ENCODE results near the gene TMOD3. TPM values are rescaled to one million over a fixed set of nuclear protein-coding genes. Genes with fewer than 3 reads are reported as not detected.

The TMOD3 gene
- total and polyA plus RNA-seq, 2 donors (not counting 3 experiments of a cell fraction or from before 2014, with no cell fraction given), result 10.4 to 64.3 TPM

DNA sequence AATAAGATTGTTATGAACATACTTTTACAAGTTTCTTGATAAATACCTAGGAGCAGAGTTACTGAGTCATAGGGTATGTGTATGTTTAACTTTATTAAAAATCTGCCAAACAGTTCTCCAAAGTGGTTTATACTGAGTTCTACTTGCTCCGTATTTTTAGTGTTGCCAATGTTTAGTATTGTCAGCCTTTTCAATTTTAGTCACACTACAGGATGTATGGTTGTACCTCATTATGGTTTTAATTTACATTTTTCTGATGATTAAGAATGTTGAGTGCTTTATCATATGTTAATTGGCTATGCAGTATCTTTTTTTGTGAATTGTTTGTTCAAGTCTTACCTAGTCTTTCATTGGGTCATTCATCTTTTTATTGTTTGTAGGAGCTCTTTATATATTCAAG lies 4.3 kb downstream of the TMOD3 start:
- H3K9me3 ChIP-seq (replicated peaks; ENCODE audit: control insufficient read depth, insufficient read depth, low read length), result no peaks in the 10 kb centered on the region
- CTCF ChIA-PET, result interaction anchor here (1.4 to 1.7 kb wide), 2 partner anchors 10 to 55 kb away, joined by 5 read pairs; no protein-coding TSS in a partner anchor
- no TSS peak for BruUV-seq (replicated peaks)
- POLR2A ChIA-PET, result no interaction called here
- no peak for DNase-seq (ENCODE audit: low read depth, low spot score)
- H3K9me1 ChIP-seq (replicated peaks; ENCODE audit: control insufficient read depth, extremely low read depth, insufficient read depth, low read length), result no peaks in the 10 kb centered on the region
- dilution Hi-C loops (cut with MboI; ENCODE audit: extremely low pct_ligation_motif_present, low sequenced_read_pairs), result no loop called here
- H3K27ac ChIP-seq (ENCODE audit: insufficient read depth, low read depth, low read length), result no peak overlapping the region
- no peak for FAIRE-seq
- no peak overlapping the region for H2AFZ ChIP-seq (ENCODE audit: low read depth, low read length)
- TF ChIP-seq FOS (IDR thresholded peaks at IDR 0.05; ENCODE audit: borderline replicate concordance, insufficient read depth, low read length) (no peak), GATA2 (IDR thresholded peaks at IDR 0.05; ENCODE audit: insufficient read depth, insufficient read length, low read depth, low read length) (no peak), MYC (IDR thresholded peaks at IDR 0.05; ENCODE audit: low read depth, low read length) (no peak), JUN (IDR thresholded peaks at IDR 0.05; ENCODE audit: borderline replicate concordance, insufficient read depth, insufficient read length, low read depth) (no peak), POLR2AphosphoS5 (IDR thresholded peaks at IDR 0.05; ENCODE audit: insufficient read depth, low read depth, low read length) (no peak), POLR2A (IDR thresholded peaks at IDR 0.05; ENCODE audit: low read depth, low read length) (no peak), EZH2 (IDR thresholded peaks at IDR 0.05; ENCODE audit: borderline replicate concordance, low read depth, low read length, severe bottlenecking) (no peak)
- TF ChIP-seq, protein P1, sequence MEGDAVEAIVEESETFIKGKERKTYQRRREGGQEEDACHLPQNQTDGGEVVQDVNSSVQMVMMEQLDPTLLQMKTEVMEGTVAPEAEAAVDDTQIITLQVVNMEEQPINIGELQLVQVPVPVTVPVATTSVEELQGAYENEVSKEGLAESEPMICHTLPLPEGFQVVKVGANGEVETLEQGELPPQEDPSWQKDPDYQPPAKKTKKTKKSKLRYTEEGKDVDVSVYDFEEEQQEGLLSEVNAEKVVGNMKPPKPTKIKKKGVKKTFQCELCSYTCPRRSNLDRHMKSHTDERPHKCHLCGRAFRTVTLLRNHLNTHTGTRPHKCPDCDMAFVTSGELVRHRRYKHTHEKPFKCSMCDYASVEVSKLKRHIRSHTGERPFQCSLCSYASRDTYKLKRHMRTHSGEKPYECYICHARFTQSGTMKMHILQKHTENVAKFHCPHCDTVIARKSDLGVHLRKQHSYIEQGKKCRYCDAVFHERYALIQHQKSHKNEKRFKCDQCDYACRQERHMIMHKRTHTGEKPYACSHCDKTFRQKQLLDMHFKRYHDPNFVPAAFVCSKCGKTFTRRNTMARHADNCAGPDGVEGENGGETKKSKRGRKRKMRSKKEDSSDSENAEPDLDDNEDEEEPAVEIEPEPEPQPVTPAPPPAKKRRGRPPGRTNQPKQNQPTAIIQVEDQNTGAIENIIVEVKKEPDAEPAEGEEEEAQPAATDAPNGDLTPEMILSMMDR (IDR thresholded peaks at IDR 0.05; ENCODE audit: extremely low read depth in 1 of 2, insufficient read depth in 1 of 2, low read depth in 1 of 2, low read length in 2 of 2), result no peak
- TF ChIP-seq, protein P2, sequence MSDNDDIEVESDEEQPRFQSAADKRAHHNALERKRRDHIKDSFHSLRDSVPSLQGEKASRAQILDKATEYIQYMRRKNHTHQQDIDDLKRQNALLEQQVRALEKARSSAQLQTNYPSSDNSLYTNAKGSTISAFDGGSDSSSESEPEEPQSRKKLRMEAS (IDR thresholded peaks at IDR 0.05; ENCODE audit: insufficient read depth, insufficient read length), result no peak
- H4K20me1 ChIP-seq (replicated peaks; ENCODE audit: control insufficient read depth, extremely low read depth, insufficient read depth, low read length), result peaks cover 7% of the 10 kb centered on the region
- peaks cover 35% of the 10 kb centered on the region for H3K4me1 ChIP-seq (ENCODE audit: control insufficient read depth, extremely low read depth, insufficient read depth, low read length)
- H3K36me3 ChIP-seq (ENCODE audit: control insufficient read depth in 2 of 2, extremely low read depth in 1 of 2, insufficient read depth in 2 of 2, low read length in 2 of 2), result no peaks in the 10 kb centered on the region
- no peak overlapping the region for H3K4me3 ChIP-seq (replicated peaks in 1 of 3; ENCODE audit: insufficient read depth in 1 of 3, low read depth in 1 of 3, low read length in 3 of 3)
- intact Hi-C loops (cut with micrococcal nuclease), result no loop called here
- no peak overlapping the region for H3K4me2 ChIP-seq (ENCODE audit: insufficient read depth, low read length)
- no peaks in the 10 kb centered on the region for H3K27me3 ChIP-seq (ENCODE audit: control insufficient read depth in 2 of 2, insufficient read depth in 2 of 2, low read length in 2 of 2)
- H3K9ac ChIP-seq (replicated peaks; ENCODE audit: extremely low read depth, insufficient read depth, low read length), result no peak overlapping the region
- H3K79me2 ChIP-seq (ENCODE audit: control insufficient read depth, insufficient read depth, low read length), result peaks cover 92% of the 10 kb centered on the region
